Activated naive CD8-positive, alpha-beta T cell treated with anti-CD3 and anti-CD28 coated beads, Interleukin-2, amount 50 U/mL, for 24 hours (primary cell): ENCODE results near the gene COL6A2.

ENCODE experiments used
- ATAC-seq: fragments of 150-1000 bp; cut with Tn5 transposase; one replicate; pipeline ENCODE4 v1.10.0; 2021
- DNase-seq: peaks from one replicate; pipeline ENCODE4 v3.0.0; 2021
- H3K27ac Mint-ChIP-seq: one replicate; pipeline ENCODE4 v1.8.0; 2021; ENCODE audit warnings: mild to moderate bottlenecking, mixed read lengths
- H3K27me3 Mint-ChIP-seq: one replicate; pipeline ENCODE4 v1.8.0; 2021; ENCODE audit warnings: mixed read lengths
- H3K36me3 Mint-ChIP-seq: one replicate; pipeline ENCODE4 v1.8.0; 2021; ENCODE audit warnings: low read depth, mixed read lengths
- H3K4me1 Mint-ChIP-seq: one replicate; pipeline ENCODE4 v1.8.0; 2021; ENCODE audit warnings: mixed read lengths
- H3K4me3 Mint-ChIP-seq: one replicate; pipeline ENCODE4 v1.8.0; 2021; ENCODE audit warnings: mild to moderate bottlenecking, moderate library complexity, mixed read lengths
- H3K9me3 Mint-ChIP-seq: one replicate; pipeline ENCODE4 v1.8.0; 2021; ENCODE audit warnings: mixed read lengths

The COL6A2 gene

DNA sequence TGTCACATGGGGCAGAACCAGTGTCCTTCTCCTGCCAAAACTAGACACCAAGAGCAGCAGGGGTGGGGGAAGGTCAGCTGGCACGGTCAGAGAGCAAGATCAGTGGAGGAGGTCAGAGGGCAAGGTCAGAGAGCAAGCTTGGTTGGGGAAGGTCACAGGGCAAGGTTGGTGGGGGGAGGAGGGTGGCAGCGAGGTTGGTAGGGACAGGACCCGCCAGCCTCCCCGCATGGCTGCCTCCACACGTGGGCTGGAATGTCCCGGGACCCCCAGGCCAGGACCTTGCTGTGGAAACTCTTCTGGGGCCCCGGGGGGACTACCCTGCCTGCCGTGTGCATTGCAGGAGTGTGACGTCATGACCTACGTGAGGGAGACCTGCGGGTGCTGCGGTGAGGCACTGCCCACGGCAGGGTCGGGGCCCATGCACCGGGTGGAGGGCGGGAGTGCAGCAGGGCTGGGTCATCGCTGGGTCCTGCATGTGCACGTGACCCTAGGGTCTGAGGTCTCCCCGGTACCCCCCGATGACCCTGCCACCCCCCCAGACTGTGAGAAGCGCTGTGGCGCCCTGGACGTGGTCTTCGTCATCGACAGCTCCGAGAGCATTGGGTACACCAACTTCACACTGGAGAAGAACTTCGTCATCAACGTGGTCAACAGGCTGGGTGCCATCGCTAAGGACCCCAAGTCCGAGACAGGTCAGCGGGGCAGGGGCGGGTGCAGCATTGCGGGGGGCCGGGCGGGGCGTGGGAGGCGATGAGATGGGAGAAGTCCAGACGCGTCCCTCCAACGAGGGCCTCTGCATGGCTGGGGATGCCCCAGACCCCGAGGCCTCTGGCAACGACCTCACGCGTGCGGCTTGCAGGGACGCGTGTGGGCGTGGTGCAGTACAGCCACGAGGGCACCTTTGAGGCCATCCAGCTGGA is 27.3 kb downstream of the COL6A2 start:
- Mint-ChIP-seq H3K27ac (no peak overlapping the region), H3K36me3 (no peaks in the 10 kb centered on the region), H3K4me1 (no peaks in the 10 kb centered on the region), H3K27me3 (no peaks in the 10 kb centered on the region), H3K4me3 (no peak overlapping the region), H3K9me3 (no peaks in the 10 kb centered on the region)
- ATAC-seq (no peak), DNase-seq (no peak)

DNA sequence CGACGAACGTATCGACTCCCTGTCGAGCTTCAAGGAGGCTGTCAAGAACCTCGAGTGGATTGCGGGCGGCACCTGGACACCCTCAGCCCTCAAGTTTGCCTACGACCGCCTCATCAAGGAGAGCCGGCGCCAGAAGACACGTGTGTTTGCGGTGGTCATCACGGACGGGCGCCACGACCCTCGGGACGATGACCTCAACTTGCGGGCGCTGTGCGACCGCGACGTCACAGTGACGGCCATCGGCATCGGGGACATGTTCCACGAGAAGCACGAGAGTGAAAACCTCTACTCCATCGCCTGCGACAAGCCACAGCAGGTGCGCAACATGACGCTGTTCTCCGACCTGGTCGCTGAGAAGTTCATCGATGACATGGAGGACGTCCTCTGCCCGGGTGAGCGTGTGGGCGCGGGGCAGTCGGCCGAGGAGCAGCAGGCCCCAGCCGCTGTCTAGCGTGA is 28.0 kb downstream of the COL6A2 start:
- H3K36me3 Mint-ChIP-seq: no peaks in the 10 kb centered on the region
- ATAC-seq (no peak), DNase-seq (no peak)
- H3K4me1 Mint-ChIP-seq: no peaks in the 10 kb centered on the region
- H3K27me3 Mint-ChIP-seq: no peaks in the 10 kb centered on the region
- no peaks in the 10 kb centered on the region for H3K9me3 Mint-ChIP-seq
- H3K4me3 Mint-ChIP-seq: no peak overlapping the region
- no peak overlapping the region for H3K27ac Mint-ChIP-seq

DNA sequence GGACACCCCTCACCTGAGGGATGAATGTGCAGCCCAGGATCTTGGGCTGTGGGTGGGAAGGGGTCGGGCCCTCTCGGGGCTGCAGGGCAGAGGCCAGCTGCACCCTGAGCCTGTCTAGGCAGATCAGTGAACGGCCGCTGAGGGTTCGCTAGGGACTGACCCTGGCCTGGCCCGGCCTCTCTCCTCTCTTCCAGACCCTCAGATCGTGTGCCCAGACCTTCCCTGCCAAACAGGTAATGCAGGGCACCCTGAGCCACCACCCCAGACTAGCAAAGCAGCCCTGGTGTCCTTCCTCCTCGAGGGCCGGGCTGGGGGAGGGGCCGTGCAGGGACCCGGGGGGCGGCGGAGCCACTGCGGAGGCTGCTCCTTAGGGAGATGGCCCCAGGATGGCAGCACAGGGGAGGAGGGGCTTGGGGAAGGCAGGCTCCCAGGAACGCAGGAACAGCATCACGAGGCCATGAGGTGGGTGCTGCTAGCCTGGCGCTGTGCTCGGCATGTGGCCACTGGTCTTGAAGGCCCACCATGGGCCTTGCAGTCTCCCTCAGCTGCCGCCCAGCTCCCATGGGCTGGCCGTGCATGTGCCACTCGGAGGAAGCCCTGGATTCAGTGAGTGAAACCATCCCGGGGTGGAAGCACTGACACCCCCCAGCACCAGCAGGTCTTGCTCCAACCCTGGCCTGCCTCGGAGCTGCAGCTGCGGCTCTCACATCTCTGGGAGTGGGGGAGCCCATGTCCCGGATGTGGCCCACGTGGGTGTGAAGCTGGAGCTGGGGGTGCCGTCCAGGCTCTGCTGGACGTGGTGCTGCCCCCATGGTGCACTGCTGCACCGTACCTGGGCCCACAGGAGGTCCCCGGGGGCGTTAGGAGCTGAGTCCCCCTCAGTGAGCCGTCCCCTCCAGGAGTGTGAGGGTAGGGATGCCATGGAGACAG is 28.7 kb downstream of the COL6A2 start:
- no peak for ATAC-seq
- Mint-ChIP-seq H3K9me3 (no peaks in the 10 kb centered on the region), H3K27me3 (no peaks in the 10 kb centered on the region)

DNA sequence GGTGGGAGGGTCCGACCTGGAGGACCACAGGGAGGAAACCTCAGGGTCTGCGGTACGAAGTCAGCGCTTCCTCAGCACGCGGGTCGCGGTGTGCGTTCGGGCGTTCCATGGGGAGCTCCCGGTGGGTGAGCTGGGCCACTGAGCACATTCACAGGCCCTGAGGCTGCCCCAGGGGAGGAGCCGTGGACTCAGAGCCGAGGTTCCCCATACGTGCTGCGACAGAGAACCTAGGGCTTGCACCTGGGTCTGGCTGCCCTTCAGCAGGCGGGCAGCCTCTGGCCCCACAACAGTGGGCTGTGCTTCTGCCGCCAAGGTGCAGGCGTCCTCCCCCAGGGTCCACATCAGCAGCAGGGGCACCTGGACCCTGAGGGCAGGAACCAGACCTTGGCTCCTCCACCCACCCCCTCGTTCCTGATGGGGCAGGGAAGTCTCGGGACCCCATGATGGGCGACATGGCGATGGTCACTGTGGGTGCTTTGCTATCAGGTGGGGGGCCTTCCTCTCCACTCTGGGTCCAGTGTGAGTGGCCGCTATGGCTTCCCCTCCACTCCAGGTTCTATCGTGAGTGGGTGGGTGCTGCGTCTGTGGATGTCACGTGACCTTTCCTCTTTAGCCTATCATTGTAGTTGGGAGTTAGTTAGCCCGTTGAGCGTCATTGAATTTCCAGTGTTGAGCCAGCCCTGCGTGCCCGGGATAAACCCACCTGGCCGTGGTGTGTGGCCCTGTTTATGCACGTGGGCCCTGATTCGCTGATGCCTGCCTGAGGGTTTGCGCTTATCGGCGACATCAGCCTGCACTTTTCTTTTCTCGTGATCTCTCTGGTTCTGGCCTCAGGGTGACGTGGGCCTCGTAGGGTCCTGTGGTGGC is 29.6 kb downstream of the COL6A2 start:
- no peak overlapping the region for H3K27ac Mint-ChIP-seq
- no peaks in the 10 kb centered on the region for H3K27me3 Mint-ChIP-seq
- DNase-seq: no peak
- H3K9me3 Mint-ChIP-seq: no peaks in the 10 kb centered on the region
- ATAC-seq: no peak
- no peaks in the 10 kb centered on the region for H3K4me1 Mint-ChIP-seq
- H3K36me3 Mint-ChIP-seq: no peaks in the 10 kb centered on the region
- H3K4me3 Mint-ChIP-seq: no peak overlapping the region

More for the DNA sequence above, 28.7 kb downstream of the COL6A2 start:
- Mint-ChIP-seq H3K27ac (no peak overlapping the region), H3K4me1 (no peaks in the 10 kb centered on the region), H3K36me3 (no peaks in the 10 kb centered on the region), H3K4me3 (no peak overlapping the region)
- DNase-seq: no peak

DNA sequence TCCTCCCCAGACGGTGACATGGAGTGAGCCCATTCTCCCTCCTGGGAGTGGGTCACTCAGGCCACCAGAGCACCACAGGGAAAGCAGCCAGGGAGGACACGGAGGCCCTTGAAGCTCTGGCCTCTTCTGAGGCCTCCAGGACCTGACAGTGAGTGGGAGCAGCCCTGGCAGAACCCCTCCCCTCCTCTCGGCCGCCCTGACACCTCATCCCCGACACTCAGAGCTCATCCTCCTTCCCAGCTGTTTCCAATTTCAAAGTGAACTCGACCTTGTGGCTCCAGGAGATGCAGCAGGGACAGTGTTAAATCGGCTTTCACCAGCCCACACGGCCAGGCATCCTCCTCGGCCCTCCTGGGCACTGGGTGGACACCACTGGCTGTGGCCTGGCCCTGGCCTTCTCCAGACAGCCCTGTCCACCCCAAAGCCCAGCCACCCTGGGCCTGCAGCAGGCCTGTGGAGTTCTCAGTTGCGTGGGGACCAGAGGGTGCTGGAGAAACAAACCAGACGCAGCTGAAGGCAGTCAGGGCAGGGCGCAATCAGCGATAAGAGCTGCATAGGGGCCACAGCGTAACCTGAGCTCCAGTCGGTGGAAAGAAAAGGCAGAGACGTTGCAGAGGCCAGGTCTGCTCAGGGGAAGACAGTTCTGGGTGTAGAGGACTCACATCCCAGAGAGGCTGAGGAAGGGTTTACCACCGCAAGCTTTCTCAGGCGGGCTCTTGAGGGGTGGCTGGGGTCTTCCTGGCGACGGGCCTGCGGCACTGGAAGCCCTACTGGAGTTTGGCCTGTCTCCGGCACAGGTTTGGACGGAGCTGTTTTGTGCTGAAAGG is 30.4 kb downstream of the COL6A2 start:
- H3K36me3 Mint-ChIP-seq: no peaks in the 10 kb centered on the region
- no peaks in the 10 kb centered on the region for H3K9me3 Mint-ChIP-seq
- H3K27ac Mint-ChIP-seq: no peak overlapping the region
- DNase-seq (no peak), ATAC-seq (no peak)
- H3K27me3 Mint-ChIP-seq: no peaks in the 10 kb centered on the region
- no peaks in the 10 kb centered on the region for H3K4me1 Mint-ChIP-seq
- no peak overlapping the region for H3K4me3 Mint-ChIP-seq

DNA sequence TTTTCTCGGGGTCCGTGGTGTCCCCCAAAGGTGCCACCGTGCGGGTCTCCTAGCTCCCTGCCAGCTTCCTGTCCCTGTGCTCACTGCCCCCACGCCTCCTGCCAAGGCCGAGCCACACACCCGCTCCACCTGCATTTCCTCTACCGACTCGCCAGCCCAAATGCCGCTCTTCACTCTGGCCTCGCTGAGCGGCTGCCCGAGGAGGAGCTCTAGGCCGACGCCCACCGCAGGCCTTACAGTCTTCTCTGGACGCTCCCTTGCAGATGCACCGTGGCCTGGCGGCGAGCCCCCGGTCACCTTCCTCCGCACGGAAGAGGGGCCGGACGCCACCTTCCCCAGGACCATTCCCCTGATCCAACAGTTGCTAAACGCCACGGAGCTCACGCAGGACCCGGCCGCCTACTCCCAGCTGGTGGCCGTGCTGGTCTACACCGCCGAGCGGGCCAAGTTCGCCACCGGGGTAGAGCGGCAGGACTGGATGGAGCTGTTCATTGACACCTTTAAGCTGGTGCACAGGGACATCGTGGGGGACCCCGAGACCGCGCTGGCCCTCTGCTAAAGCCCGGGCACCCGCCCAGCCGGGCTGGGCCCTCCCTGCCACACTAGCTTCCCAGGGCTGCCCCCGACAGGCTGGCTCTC is 31.1 kb downstream of the COL6A2 start:
- Mint-ChIP-seq H3K27me3 (no peaks in the 10 kb centered on the region), H3K4me3 (no peak overlapping the region), H3K9me3 (no peaks in the 10 kb centered on the region), H3K27ac (no peak overlapping the region), H3K36me3 (no peaks in the 10 kb centered on the region), H3K4me1 (no peaks in the 10 kb centered on the region)
- DNase-seq: no peak
- ATAC-seq: no peak

DNA sequence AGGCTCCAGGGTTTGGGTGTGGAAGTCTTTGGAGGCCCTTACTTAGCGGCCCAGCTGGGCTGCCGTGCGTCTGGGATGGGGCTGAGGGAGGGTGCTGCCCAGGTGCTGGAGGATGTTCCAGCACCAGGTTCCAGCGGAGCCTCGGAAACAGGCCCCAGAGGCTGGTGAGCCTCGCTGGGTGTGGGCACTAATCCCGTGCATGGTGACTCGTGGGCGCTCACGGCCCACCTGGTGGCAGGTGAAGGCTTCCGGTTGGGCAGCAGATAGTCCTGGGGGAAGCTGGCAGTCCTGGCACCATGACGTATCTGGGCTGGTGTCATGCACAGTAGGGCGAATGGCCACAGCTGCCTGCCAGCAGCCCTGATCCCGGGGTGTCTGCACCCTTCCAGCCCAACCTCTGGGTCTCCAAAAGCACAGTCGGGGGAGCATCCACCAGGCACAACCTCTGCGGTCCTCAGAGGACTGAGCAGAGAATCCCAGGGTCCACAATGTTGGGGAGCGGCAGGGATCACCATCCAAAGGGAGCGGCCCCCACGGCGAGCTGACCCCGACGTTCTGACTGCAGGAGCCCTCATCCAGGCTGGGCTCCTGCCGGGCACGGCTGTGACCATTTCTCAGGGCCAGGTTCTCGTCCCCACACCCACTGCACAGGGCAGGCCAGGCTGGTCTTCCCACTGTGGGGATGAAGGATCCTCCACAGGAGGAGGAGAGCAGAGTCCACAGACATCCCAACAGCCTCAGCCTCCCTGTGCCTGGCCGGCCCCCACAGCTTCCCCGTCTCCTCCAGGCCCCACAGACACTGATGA is 32.1 kb downstream of the COL6A2 start:
- DNase-seq (no peak), ATAC-seq (no peak)
- no peak overlapping the region for H3K4me3 Mint-ChIP-seq
- no peaks in the 10 kb centered on the region for H3K4me1 Mint-ChIP-seq
- H3K9me3 Mint-ChIP-seq: no peaks in the 10 kb centered on the region
- H3K36me3 Mint-ChIP-seq: no peaks in the 10 kb centered on the region
- H3K27ac Mint-ChIP-seq: no peak overlapping the region
- no peaks in the 10 kb centered on the region for H3K27me3 Mint-ChIP-seq

DNA sequence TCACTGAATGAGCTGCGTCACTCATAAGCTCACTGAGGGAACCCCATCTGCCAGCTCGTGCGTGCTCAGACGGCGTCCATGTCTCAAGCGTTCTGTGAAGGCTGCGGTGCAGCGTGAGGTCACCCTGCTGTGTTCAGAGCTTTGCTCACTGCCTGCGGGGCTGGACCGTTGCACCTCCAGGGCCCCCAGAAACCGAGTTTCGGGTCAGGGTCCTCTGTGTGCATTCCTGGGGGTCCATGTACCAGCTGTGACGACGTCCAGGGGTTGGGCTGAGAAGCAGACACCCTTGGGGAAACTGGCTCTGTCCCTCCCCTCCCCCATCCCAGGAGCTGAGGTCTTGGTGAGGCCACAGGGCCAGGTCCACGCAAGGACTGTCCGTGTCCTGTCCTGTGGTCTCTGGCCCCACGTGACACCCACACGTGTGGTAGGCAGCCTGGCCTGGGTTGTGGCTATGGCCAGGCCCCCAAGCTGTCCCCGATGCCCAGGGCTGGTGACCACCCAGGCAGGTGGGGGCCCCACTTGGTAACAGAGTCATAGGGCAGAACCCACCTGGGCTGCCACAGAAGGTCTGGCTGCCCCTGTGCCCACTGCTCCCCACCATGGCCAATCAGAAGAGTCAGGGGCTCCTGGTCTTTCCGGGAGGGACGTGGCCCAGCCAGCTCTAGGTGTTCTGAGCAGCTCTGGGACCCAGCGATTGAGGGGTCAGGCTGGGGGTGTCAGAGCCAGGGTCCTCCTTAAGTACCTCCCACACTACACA is 33.1 kb downstream of the COL6A2 start:
- ATAC-seq (no peak), DNase-seq (no peak)
- no peaks in the 10 kb centered on the region for H3K27me3 Mint-ChIP-seq
- no peak overlapping the region for H3K4me3 Mint-ChIP-seq
- no peaks in the 10 kb centered on the region for H3K4me1 Mint-ChIP-seq
- no peaks in the 10 kb centered on the region for H3K36me3 Mint-ChIP-seq
- H3K9me3 Mint-ChIP-seq: no peaks in the 10 kb centered on the region
- H3K27ac Mint-ChIP-seq: no peak overlapping the region

DNA sequence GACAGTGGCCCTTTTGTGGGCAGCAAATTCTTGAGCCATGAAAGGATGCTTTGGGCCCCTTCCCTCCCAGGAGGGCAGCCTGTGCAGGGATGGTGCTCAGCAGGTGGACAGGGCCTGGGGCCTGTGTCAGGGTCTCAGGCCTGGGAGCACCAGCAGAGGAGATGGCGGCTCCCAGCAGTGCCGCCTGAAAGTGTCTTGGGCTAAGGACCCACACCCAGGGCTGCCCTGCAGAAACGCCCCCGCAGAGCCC is 33.6 kb downstream of the COL6A2 start:
- no peak overlapping the region for H3K4me3 Mint-ChIP-seq
- DNase-seq: no peak
- no peaks in the 10 kb centered on the region for H3K9me3 Mint-ChIP-seq
- no peak overlapping the region for H3K27ac Mint-ChIP-seq
- no peak for ATAC-seq
- no peaks in the 10 kb centered on the region for H3K4me1 Mint-ChIP-seq
- H3K27me3 Mint-ChIP-seq: no peaks in the 10 kb centered on the region
- no peaks in the 10 kb centered on the region for H3K36me3 Mint-ChIP-seq

DNA sequence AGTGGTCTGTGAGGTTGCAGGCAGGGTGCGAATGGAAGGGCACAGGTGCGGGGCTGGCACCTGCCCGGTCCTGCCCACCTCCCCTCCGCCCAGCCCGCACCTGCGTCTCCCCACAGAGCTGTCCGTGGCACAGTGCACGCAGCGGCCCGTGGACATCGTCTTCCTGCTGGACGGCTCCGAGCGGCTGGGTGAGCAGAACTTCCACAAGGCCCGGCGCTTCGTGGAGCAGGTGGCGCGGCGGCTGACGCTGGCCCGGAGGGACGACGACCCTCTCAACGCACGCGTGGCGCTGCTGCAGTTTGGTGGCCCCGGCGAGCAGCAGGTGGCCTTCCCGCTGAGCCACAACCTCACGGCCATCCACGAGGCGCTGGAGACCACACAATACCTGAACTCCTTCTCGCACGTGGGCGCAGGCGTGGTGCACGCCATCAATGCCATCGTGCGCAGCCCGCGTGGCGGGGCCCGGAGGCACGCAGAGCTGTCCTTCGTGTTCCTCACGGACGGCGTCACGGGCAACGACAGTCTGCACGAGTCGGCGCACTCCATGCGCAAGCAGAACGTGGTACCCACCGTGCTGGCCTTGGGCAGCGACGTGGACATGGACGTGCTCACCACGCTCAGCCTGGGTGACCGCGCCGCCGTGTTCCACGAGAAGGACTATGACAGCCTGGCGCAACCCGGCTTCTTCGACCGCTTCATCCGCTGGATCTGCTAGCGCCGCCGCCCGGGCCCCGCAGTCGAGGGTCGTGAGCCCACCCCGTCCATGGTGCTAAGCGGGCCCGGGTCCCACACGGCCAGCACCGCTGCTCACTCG is 34.1 kb downstream of the COL6A2 start:
- Mint-ChIP-seq H3K9me3 (no peaks in the 10 kb centered on the region), H3K4me3 (no peak overlapping the region), H3K4me1 (no peaks in the 10 kb centered on the region), H3K36me3 (no peaks in the 10 kb centered on the region), H3K27ac (no peak overlapping the region), H3K27me3 (no peaks in the 10 kb centered on the region)
- ATAC-seq (no peak), DNase-seq (no peak)

DNA sequence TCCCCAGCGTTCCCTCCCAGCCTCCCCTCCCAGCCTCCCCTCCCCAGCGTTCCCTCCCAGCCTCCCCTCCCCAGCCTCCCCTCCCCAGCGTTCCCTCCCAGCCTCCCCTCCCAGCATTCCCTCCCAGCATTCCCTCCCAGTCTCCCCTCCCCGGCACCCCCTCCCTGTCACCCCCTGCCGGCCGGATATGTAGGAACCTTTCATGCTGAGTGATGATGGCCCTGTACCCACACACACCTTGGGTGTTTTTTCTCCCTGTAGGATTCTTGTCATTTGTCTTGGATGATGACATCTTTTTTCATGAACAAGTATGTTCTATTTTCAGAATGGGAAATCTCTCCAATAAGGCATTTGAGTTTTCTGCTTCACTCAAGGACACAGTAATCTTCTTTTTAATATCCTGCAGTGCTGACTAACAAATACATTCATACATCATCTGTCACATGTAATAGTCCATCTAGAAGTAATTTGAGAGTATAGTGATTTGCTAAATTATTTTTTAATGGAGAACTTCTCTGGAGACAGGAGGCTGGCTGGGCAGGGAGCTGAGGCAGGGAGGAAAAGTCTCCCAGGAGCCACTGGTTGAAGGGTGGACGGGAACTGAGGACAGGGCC is 38.0 kb downstream of the COL6A2 start:
- Mint-ChIP-seq H3K4me1 (no peaks in the 10 kb centered on the region), H3K36me3 (no peaks in the 10 kb centered on the region), H3K27ac (no peak overlapping the region), H3K9me3 (no peaks in the 10 kb centered on the region), H3K4me3 (no peak overlapping the region), H3K27me3 (peaks cover 3% of the 10 kb centered on the region)
- DNase-seq: no peak
- no peak for ATAC-seq
